Measurements from ENCODE around the gene LIN37. TPM values are rescaled to one million over a fixed set of nuclear protein-coding genes. Genes with fewer than 3 reads are reported as not detected.

The LIN37 gene
- total RNA-seq, 1 experiment from 2014 or later: 5.4 TPM

DNA sequence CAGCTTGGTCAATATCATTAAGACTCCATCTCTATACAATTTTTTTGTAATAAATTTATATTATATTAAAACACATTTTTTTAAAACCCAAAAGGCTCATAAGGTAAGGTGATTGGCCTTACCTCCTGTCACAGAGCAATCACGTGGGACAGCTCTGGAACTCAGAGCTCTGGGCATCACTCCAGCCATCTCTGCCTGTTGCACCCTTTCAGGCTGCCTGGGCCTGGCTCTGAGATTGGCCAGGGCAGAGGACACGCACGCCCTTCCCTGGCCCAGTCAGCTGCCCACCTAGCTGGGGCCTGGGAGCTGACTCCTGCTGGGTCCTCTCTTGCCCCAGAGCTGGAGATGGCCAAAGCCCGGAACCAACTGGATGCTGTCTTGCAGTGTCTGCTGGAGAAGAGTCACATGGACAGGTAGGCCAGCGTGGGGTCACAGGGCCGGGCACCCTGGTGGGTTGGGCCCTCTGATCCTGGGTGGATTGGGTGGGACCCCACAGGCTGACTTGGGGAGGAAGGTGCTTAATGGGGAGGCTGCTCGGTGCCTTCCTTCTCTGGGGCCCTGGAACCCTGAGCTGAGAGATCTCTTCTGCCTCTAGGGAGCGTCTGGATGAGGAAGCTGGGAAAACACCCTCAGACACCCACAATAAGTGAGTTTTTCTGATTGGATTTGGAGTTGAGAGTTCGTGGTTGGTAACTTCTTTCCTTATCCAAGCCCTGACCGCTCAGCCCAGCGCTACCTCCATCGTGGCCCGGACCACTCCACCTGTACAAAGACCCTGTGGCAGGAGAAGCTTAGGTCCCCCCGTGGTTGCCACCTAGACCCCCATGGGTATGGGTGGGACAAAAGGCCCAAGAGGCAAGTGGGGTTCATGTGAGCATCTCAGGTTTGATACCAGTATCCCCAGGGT lies 3.7 kb downstream of the LIN37 start:
- DNase-seq (ENCODE audit: low read depth): no peak

DNA sequence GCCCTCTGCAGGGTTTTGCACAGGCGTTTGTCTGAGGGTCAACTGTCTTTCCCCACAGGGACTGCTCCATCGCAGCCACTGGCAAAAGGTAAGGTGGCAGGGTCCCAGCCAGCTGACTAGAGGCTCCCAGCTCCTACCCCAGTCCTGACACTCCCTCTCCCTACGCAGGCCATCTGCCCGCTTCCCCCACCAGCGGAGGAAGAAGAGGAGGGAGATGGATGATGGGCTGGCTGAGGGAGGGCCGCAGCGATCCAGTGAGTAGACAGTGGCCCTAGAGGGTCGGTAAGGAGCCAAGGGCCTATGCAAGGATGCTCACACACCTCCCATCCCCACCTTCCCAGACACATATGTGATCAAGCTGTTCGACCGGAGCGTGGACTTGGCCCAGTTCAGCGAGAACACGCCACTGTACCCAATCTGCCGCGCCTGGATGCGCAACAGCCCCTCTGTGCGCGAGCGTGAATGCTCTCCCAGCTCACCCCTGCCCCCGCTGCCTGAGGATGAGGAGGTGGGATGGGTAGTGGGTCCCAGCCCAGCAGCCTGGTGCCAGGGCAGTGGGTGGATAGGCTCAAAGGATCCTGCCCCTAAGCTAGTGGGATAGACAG lies 4.5 kb downstream of the LIN37 start:
- DNase-seq (ENCODE audit: low read depth): no peak

GRCh38 chr19:35753634-35754369 lies 5.4 kb downstream of the LIN37 start:
- DNase-seq (ENCODE audit: low read depth): no peak

DNA sequence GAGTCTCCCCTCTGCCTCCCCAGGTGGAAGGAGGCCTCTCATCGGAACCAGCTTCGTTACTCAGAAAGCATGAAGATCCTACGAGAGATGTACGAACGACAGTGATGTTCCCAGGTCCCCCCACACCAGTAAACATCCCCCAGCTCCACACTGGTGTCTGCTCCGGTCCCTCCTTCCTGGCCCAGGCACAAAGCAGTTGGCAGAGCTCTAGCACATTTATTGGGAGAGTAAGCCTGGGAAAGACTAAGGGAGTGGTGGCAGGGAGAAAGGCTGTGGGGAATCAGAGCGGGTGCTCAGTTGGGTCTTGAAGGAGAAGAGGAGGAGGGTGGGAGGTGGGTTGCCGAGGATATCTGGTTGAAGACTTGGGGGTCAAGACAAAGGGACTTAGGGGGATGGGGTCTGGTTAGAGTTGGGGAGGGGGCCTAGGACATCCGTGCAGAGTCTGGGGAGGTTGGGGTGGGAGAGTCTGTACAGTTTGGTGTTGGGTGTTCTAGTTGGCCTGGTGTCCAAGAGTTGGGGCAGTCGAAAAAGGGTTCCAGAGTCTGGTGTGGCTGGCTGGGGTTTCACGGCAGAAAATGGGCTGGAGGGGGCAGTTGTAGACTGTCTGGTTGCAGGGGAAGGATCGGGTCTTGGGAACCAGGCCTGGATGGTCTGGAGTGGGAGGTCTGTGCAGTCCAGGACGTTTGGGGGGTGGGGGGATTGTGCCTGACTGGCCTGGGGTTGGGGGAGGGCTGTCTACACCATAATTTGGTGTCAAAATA lies 6.2 kb downstream of the LIN37 start:
- DNase-seq (ENCODE audit: low read depth): no peak

- no peak for DNase-seq (ENCODE audit: low read depth)
These were observed 6.8 kb downstream of the LIN37 start for GRCh38 chr19:35755131-35755549.

GRCh38 chr19:35755550-35756376 lies 7.4 kb downstream of the LIN37 start:
- DNase-seq (ENCODE audit: low read depth): no peak

- no peak for DNase-seq (ENCODE audit: low read depth)
These were observed 8.2 kb downstream of the LIN37 start, which contains the start of gene HSPB6 for GRCh38 chr19:35756377-35757230. Gene HSPB6, minus strand, starts transcription at chr19:35757029. Its CDS starts 21 bp downstream, at chr19:35757008.

DNA sequence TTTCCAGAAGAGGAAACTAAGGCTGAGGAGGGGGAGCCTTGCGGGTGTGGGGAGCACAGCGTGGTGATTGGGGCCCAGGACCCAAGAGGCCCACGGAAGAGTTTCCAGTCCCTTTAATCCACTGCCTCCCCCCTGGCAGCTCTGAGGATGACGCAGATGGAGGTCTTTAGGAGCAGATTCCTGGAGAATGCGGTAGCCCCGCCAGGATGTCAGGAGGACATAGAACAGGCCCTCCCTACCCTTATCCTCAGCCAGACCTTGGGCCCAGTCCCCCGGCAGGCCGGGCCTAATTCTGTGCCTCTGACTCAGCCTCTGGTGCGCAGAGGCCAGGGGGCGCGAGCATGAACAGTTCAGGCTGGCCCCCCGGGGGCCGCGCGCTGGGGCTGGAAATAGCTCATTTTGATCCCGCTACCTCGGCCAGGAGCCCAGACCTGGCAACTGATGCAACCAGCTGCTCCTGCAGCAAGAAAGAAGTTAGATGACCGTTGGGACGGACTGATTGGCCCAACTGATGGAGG lies 8.9 kb downstream of the LIN37 start:
- DNase-seq (ENCODE audit: low read depth): peak; percentile 72

GRCh38 chr19:35757749-35758608 lies 9.6 kb downstream of the LIN37 start, which contains the start of gene PROSER3:
Gene PROSER3, plus strand, starts transcription at chr19:35758176. Its CDS starts 40 bp downstream, at chr19:35758216.
- peak; percentile 99 for DNase-seq (ENCODE audit: low read depth)

DNA sequence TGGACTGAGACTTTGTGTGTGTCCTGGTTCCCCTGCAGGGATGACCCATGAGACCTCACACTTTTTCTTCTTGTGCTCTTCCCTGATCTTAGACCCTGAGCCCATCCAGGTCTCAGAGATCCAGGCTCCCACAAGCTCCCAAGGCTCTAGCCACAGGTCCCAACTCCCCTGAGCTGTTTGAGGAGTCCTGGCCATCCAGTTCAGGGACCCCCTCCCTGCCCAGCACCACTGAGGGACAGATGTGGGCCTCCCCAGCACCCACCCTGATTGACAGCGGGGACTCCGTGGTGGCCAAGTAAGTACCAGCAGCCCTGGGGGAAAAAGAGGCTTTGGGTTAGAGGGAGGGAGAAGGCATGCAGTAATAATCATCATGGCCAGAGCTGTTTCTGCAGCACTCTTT lies 11.3 kb downstream of the LIN37 start:
- DNase-seq (ENCODE audit: low read depth): no peak

DNA sequence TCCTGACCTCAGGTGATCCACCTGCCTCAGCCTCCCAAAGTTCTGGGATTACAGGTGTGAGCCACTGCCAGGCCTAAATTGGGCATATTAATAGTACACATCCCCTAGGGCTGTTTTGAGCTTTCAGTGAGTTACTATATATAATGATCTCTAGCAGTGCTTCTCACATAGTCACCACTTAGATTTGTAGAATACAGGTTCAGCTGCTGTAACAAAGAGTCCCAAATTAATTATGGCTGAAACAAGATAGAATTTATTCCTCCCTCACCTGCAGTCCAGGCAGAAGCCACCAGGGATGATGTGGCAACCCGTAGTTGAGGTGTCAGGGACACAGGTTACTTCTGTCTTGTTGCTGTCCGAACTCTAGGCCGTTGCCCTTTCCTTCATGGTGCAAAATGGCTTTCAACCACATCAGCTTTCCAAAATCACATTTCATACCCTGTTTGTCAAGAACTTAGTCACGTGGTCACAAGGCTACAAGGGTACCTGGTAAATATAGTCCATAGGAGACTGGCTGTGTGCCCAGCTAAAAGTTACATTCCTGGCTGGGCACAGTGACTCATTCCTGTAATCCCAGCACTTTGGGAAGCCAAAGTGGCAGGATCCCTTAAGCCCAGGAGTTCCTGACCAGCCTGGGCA lies 12.5 kb downstream of the LIN37 start:
- DNase-seq (ENCODE audit: low read depth): peak; percentile 49

GRCh38 chr19:35764432-35765315 lies 16.3 kb downstream of the LIN37 start:
- DNase-seq (ENCODE audit: low read depth): no peak

DNA sequence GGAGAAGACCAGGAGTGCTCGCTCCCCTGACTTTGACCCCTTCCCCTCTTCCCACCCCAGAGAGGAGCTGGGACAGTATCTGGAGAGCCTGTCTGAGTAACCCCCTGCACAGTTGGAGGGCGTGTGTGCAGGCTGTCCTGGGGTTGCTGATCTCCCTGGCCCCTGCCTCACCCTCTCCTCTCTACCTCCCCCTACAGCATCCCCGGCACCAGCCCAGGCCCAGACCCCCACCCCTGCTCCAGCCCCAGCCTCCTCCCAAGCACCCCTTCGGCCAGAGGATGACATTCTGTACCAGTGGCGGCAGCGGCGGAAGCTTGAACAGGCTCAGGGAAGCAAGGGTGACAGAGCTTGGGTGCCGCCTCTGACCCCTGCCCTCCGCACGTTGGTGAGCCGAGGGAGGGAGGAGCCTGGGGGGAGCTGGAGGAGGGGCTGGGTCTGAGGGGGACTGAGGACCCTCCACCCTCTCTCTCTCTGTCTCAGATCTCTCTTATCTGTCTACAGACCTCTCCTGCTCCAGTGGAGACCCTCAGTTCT lies 18.3 kb downstream of the LIN37 start:
- DNase-seq (ENCODE audit: low read depth): no peak

DNA sequence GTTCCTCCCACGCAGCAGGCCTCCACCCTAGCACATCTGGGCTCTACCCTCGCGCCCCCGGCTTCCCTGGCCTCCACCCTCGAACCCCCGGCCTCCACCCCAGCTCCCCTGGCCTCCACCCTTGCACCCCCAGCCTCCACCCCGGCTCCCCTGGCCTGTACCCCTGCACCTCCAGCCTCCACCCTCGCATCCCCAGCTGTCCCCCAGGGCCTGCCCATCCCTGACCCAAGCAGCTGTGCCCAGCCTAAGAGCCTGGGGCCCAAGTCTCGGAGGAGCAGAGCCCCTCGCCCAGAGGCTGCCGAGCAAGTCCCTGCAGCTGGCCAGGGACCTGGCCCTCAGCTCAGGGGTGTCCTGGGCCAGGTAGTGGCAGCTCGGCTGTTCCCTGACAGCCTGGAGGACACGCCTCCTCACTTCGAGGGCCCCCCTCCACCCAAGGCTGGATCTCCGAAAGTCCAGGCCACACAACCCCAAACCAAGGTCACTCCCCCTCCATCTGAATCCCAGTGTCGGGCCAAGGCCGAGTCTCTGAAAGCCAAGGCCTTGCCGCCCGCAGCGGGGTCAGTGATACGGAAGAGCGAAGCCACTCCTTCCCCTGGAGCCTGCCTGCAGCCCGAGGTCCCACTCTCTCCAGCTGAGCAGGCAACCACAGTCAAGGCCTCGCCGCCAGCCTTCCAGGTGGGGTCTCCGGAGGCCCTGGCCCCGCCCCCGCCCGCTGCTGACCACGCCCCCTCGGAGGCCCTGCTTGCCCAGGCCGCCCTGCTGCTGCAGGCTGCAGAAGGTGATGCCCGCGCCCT lies 19.1 kb downstream of the LIN37 start:
- DNase-seq (ENCODE audit: low read depth): no peak

DNA sequence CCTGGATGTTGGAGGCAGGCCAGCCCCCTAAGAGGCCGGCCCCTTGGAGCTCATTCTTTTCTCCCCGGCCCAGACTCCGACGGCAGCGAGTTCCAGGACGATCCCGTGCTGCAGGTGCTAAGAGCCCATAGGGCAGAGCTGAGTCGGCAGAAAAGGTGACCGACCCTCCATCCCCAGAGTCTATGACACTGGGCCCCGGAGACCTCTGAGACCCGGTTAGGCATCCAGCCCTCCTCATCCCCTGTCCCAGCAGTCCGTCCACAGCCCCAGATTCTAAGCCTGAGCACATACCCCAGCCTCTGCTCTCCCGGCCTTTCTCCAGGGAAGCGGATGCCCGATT lies 19.7 kb downstream of the LIN37 start:
- no peak for DNase-seq (ENCODE audit: low read depth)

Measured in HT1080 (cell line).